Activated T-helper 1 cell treated with anti-CD3 and anti-CD28 coated beads, Interleukin-12 subunit alpha, Interleukin-12 subunit beta, Interleukin-2, Interleukin-4 antibody, amounts not matched to agents 30 ng/mL and 10 ng/mL and 1 ng/mL, durations not matched to agents 14 hours and 24 hours and 36 hours (primary cell): ENCODE measurements around the gene PAM. TPM values are rescaled to one million over a fixed set of nuclear protein-coding genes. Genes with fewer than 3 reads are reported as not detected.
A peak's percentile ranks its signal among the peaks of the same experiment; 100 is the strongest.

Experiments
- DNase-seq: peaks from one replicate; pipeline ENCODE4 v3.0.0; 2021; ENCODE audit warnings: low spot score
- H3K27ac Mint-ChIP-seq: one replicate; pipeline ENCODE4 v1.8.0; 2021; ENCODE audit warnings: mild to moderate bottlenecking, mixed read lengths
- H3K27me3 Mint-ChIP-seq: one replicate; pipeline ENCODE4 v1.8.0; 2022; ENCODE audit warnings: mild to moderate bottlenecking, moderate library complexity, mixed read lengths; ENCODE audit not compliant: insufficient read depth
- H3K36me3 Mint-ChIP-seq: one replicate; pipeline ENCODE4 v1.8.0; 2021; ENCODE audit warnings: low read depth, mixed read lengths
- H3K4me1 Mint-ChIP-seq: one replicate; pipeline ENCODE4 v1.8.0; 2021; ENCODE audit warnings: low read depth, mixed read lengths
- H3K4me3 Mint-ChIP-seq: one replicate; pipeline ENCODE4 v1.8.0; 2021; ENCODE audit warnings: mild to moderate bottlenecking, moderate library complexity, mixed read lengths
- H3K9me3 Mint-ChIP-seq: one replicate; pipeline ENCODE4 v1.8.0; 2021; ENCODE audit warnings: mixed read lengths
- intact Hi-C: fragments of 100-400 bp; cut with micrococcal nuclease; formaldehyde crosslinking; loops from one replicate; pipeline ENCODE4 v1.15.1; 2024
- total RNA-seq: library from RNA; stranded (reverse); gene quantifications from 2 replicates; pipeline ENCODE4 v1.2.3, GENCODE V29; 2022

PAM gene
- total RNA-seq, 1 donor from 2014 or later = 74.0 TPM

DNA sequence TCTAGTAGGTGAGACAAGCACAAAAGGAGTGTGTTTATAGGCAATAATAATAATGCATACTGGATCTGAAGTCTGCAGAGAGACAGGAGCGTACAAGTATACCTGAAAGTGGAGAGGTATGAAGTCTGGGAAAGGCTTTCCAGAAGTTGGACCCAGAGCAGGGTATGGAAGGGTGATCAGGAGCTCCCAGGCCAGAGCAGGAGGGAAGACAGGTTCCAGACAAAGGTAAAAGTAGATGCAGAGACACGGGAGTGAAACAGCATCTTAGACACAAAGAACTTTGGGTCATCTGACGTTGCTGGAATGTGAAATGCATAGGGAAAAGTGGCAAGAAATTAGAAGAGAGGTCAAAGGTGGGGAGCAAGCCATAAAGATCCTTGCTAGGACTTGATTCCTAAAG lies 175.1 kb downstream of the PAM start:
- Mint-ChIP-seq H3K27me3 (no peaks in the 10 kb centered on the region), H3K4me1 (peaks cover 14% of the 10 kb centered on the region), H3K9me3 (no peaks in the 10 kb centered on the region), H3K4me3 (no peak overlapping the region), H3K36me3 (peaks cover 17% of the 10 kb centered on the region), H3K27ac (peak overlapping the region; percentile 19)
- intact Hi-C loops = no loop called here
- DNase-seq = no peak

- Mint-ChIP-seq H3K36me3 (peaks cover 14% of the 10 kb centered on the region), H3K4me1 (peaks cover 24% of the 10 kb centered on the region), H3K4me3 (no peak overlapping the region), H3K27ac (peak overlapping the region; percentile 62), H3K27me3 (no peaks in the 10 kb centered on the region), H3K9me3 (no peaks in the 10 kb centered on the region)
- DNase-seq = no peak
- intact Hi-C loops = no loop called here
Observed at GRCh38 chr5:102931085-102931725, 176.1 kb downstream of the PAM start.

DNA sequence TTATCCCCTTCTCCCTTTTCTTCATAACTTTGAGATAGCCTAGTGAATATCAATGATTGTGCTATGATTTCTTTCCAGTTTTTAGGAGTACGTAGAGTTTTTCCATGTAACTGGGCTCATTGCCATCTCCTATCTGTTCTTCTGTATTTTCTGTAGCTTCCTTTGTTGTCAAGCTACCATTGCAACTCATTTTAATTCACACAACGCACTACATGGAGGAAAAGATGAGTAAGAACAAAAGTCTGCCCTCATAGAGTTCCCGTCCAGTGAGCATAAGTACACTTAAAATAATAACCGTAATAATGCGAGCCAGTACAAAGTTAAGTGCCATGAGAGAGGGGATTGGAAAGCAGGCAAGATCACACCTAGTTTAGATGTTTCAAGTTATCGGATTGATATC lies 177.7 kb downstream of the PAM start:
- Mint-ChIP-seq H3K27me3 (no peaks in the 10 kb centered on the region), H3K4me1 (peaks cover 26% of the 10 kb centered on the region), H3K36me3 (peaks cover 8% of the 10 kb centered on the region), H3K4me3 (no peak overlapping the region), H3K27ac (no peak overlapping the region), H3K9me3 (no peaks in the 10 kb centered on the region)
- intact Hi-C loops = no loop called here
- DNase-seq = no peak

DNA sequence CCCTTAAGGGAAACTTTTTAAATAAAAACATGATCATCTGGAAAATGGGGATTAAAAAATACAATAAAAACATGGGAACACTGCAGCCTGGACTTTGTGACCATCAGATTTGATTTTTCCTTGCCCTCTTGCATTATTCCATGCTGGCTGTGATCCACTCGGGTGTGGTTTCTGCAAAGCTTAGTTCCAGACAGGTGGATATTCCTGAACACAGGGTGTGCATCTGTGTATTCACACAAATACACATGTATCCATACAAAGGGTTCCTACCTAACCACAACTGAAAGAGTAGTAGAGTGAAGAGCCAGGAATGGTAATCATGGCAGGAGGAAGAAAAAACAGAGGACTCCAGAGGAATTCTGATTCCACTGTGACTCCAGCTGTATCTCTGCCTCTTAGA lies 178.2 kb downstream of the PAM start:
- Mint-ChIP-seq H3K4me3 (no peak overlapping the region), H3K27me3 (no peaks in the 10 kb centered on the region), H3K27ac (no peak overlapping the region), H3K9me3 (no peaks in the 10 kb centered on the region), H3K36me3 (peaks cover 8% of the 10 kb centered on the region), H3K4me1 (peaks cover 26% of the 10 kb centered on the region)
- intact Hi-C loops = no loop called here
- no peak for DNase-seq

DNA sequence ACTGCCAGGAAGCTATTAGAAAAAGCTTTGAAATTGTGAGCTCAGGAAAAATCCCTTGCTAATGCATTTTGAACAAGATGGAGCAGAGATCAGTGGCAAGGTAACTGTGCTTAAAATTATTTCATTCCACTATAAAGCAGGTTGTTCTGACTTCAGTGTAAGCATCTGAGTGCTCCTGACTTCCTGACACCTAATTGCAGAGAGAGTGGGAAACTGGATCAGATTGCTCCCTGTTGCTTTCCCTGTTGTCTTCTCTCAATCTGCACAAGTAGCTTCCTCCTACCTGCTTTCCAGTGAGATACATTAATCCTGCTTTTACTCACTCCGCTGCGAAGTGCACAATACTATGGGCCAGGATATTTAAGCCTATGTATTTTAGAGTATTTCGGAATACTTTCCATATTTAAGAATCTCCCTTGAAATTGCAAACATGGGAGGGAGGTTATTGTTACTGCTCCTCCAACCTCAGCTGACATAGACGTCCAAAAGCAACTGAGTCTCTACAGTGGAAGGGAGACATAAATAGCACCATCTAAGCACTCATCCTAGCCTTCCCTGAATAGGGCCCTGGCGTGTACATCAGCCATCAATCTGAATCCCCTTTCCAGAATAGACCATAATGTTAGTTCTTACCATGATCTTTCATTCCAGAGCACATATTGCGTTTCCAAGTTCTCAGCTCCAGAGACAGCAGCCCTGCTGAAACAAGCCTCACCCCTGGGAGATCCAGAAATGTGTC lies 178.8 kb downstream of the PAM start:
- no peak for DNase-seq
- H3K27me3 Mint-ChIP-seq = no peaks in the 10 kb centered on the region
- H3K9me3 Mint-ChIP-seq = no peaks in the 10 kb centered on the region
- peaks cover 26% of the 10 kb centered on the region for H3K4me1 Mint-ChIP-seq
- no peak overlapping the region for H3K27ac Mint-ChIP-seq
- peaks cover 8% of the 10 kb centered on the region for H3K36me3 Mint-ChIP-seq
- intact Hi-C loops = no loop called here
- H3K4me3 Mint-ChIP-seq = no peak overlapping the region

- no peak overlapping the region for H3K27ac Mint-ChIP-seq
- H3K4me1 Mint-ChIP-seq = peaks cover 17% of the 10 kb centered on the region
- no peak for DNase-seq
- peaks cover 6% of the 10 kb centered on the region for H3K36me3 Mint-ChIP-seq
- no peak overlapping the region for H3K4me3 Mint-ChIP-seq
- no peaks in the 10 kb centered on the region for H3K27me3 Mint-ChIP-seq
- intact Hi-C loops = loop anchor here (5.0 kb wide), 2 partner anchors 156 to 181 kb away; partner anchors contain the start of gene PAM
- no peaks in the 10 kb centered on the region for H3K9me3 Mint-ChIP-seq
Observed at GRCh38 chr5:102937894-102938293, 182.8 kb downstream of the PAM start.

DNA sequence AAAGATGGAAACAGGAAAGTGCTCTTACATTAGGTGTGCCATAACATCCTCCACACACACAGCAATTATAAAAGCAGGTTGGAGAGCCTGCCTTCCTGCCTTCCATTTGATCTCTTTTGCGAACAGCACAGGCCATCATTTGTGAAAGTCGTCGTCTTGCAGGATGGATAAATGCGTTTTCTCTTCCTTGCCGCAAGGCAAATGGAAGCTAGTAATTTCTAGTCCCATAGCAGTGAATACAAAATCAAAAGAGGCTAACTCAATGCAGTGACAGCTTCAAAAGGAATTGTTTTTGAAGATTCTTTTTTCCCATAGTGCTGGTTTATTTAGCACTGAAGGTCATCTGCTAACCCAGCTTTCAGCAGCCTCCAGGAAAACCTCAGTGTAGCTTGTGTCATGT lies 186.0 kb downstream of the PAM start:
- Mint-ChIP-seq H3K4me1 (peaks cover 3% of the 10 kb centered on the region), H3K27me3 (no peaks in the 10 kb centered on the region), H3K27ac (no peak overlapping the region), H3K36me3 (peaks cover 4% of the 10 kb centered on the region), H3K4me3 (no peak overlapping the region), H3K9me3 (no peaks in the 10 kb centered on the region)
- no peak for DNase-seq
- intact Hi-C loops = loop anchor here (5.0 kb wide), 1 partner anchor 196 kb away; no protein-coding TSS in a partner anchor

GRCh38 chr5:102946414-102946813 lies 191.3 kb downstream of the PAM start:
- no peak overlapping the region for H3K4me3 Mint-ChIP-seq
- no peak overlapping the region for H3K27ac Mint-ChIP-seq
- peaks cover 23% of the 10 kb centered on the region for H3K36me3 Mint-ChIP-seq
- no peaks in the 10 kb centered on the region for H3K27me3 Mint-ChIP-seq
- H3K9me3 Mint-ChIP-seq = no peaks in the 10 kb centered on the region
- no peak for DNase-seq
- intact Hi-C loops = no loop called here
- H3K4me1 Mint-ChIP-seq = no peaks in the 10 kb centered on the region

DNA sequence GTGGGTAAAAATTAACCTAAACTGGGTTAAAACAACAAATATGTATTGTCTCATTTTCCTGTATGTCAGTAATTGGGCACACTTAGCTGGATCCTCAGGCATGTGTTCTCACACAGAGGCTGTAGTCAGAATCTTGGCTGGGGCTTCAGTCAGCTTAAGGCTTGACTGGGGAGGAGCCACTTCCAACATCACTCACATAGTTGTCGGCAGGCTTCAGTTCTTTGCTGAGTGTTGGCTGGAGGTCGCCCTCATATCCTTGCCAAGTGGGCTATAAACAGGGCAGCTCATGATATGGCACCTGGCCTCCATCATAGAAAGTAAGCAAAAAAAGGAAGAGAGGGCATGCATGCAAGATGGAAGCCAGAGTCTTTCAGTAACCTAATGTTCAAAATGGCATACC lies 191.9 kb downstream of the PAM start:
- intact Hi-C loops = no loop called here
- Mint-ChIP-seq H3K36me3 (peaks cover 28% of the 10 kb centered on the region), H3K27ac (no peak overlapping the region), H3K4me1 (no peaks in the 10 kb centered on the region), H3K4me3 (no peak overlapping the region), H3K27me3 (no peaks in the 10 kb centered on the region), H3K9me3 (no peaks in the 10 kb centered on the region)
- no peak for DNase-seq

DNA sequence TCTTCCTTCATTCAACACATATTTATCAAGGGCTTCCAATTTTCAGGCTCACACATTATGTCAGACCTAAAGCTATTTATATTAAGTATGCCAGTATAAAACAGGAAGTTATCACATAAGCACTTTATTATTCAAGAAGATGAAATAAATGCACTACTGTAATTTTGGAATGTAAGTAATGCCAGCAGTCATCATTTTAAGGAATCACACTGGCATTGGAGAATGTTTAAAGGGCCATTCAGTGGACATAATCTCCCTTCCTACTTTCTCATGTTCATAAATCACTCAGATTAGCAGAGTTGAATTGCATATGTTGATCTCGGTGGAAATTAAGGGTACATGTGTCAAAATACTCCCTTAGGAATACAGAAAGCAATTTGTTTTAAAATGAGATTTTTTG lies 200.4 kb downstream of the PAM start:
- Mint-ChIP-seq H3K9me3 (no peaks in the 10 kb centered on the region), H3K4me1 (no peaks in the 10 kb centered on the region), H3K4me3 (no peak overlapping the region), H3K27ac (no peak overlapping the region), H3K27me3 (no peaks in the 10 kb centered on the region), H3K36me3 (peaks cover 30% of the 10 kb centered on the region)
- no peak for DNase-seq
- intact Hi-C loops = no loop called here

- no peaks in the 10 kb centered on the region for H3K27me3 Mint-ChIP-seq
- no peaks in the 10 kb centered on the region for H3K4me1 Mint-ChIP-seq
- no peak for DNase-seq
- H3K27ac Mint-ChIP-seq = no peak overlapping the region
- intact Hi-C loops = no loop called here
- no peaks in the 10 kb centered on the region for H3K9me3 Mint-ChIP-seq
- H3K36me3 Mint-ChIP-seq = peaks cover 25% of the 10 kb centered on the region
- no peak overlapping the region for H3K4me3 Mint-ChIP-seq
Observed at GRCh38 chr5:102956599-102956998, 201.5 kb downstream of the PAM start.

DNA sequence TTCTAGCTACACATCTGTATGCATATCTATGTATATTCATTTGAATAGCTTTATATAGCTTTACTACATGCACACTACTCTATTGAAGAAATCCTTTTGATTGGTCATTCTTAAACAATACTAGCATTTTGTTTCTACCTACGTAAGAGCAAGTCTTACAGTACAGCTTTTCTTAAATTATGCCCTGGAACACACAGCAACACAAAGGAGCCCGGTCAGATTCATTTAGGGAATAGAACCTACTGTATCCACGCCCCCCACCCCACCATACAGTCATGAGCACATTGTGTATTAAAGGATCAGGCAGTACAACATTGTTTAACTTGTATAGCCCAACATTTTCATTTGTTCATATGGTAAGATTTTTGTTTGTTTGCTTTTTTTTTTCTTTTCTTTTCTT lies 202.0 kb downstream of the PAM start:
- H3K36me3 Mint-ChIP-seq = peaks cover 19% of the 10 kb centered on the region
- no peak overlapping the region for H3K27ac Mint-ChIP-seq
- intact Hi-C loops = no loop called here
- no peaks in the 10 kb centered on the region for H3K4me1 Mint-ChIP-seq
- no peaks in the 10 kb centered on the region for H3K27me3 Mint-ChIP-seq
- DNase-seq = no peak
- H3K4me3 Mint-ChIP-seq = no peak overlapping the region
- H3K9me3 Mint-ChIP-seq = no peaks in the 10 kb centered on the region

DNA sequence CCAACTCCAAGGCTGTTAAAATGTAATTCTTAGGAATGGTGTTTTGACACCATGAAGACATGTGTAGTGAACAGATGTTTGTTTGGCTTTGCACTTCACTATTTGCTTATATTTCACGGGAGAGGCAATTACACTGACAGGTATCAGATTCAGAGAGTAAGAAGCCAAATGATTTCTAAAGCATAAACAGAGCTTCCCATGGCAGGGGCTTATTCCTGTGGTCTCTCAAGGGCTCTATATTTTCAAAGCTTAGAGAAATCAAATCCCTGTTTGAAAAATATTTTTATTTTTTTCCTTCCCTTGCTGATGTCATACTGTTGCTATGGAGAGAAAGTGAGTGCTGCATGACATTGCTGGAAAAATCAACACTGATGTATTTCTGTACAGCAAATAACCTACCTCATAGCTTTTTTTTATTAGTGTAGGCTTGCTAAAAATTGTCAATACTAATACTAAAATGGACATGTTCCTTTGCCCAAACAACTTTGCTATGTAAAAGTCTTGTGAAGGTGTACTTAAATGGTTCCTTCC lies 203.4 kb downstream of the PAM start:
- no peaks in the 10 kb centered on the region for H3K9me3 Mint-ChIP-seq
- H3K36me3 Mint-ChIP-seq = peaks cover 12% of the 10 kb centered on the region
- no peaks in the 10 kb centered on the region for H3K27me3 Mint-ChIP-seq
- intact Hi-C loops = no loop called here
- no peaks in the 10 kb centered on the region for H3K4me1 Mint-ChIP-seq
- no peak overlapping the region for H3K4me3 Mint-ChIP-seq
- no peak overlapping the region for H3K27ac Mint-ChIP-seq
- no peak for DNase-seq
